Stimulated activated CD8-positive, alpha-beta memory T cell treated with anti-CD3 and anti-CD28 coated beads, Interleukin-7, amount 100 ng/mL, for 24 hours (primary cell): ENCODE measurements around the gene ASPM.
"Not testable (repeated sequence)": the region's sequence is repeated elsewhere in the genome, so short reads cannot be mapped to it uniquely, and the experiment has no call there.

Experiments used
- DNase-seq: peaks from one replicate; pipeline ENCODE4 v3.0.0-alpha.2; 2020; ENCODE audit warnings: low read depth

The ASPM gene

GRCh38 chr1:197145446-197146024 is 934 bp downstream of the ASPM start:
- DNase-seq = no peak

GRCh38 chr1:197144570-197145325 is 1.7 kb downstream of the ASPM start:
- no peak for DNase-seq

- DNase-seq = no peak
Measured at GRCh38 chr1:197143276-197143675, 3.2 kb downstream of the ASPM start.

- no peak for DNase-seq
Measured at GRCh38 chr1:197141575-197141974, 4.9 kb downstream of the ASPM start.

GRCh38 chr1:197140121-197140520 is 6.3 kb downstream of the ASPM start:
- DNase-seq = no peak

GRCh38 chr1:197139169-197139568 is 7.3 kb downstream of the ASPM start:
- no peak for DNase-seq

GRCh38 chr1:197137322-197137721 is 9.1 kb downstream of the ASPM start:
- no peak for DNase-seq

- DNase-seq = no peak
Measured at GRCh38 chr1:197130677-197131304, 15.7 kb downstream of the ASPM start.

GRCh38 chr1:197129698-197130097 is 16.8 kb downstream of the ASPM start:
- no peak for DNase-seq

GRCh38 chr1:197127246-197127912 is 19.1 kb downstream of the ASPM start:
- DNase-seq = no peak

- no peak for DNase-seq
Measured at GRCh38 chr1:197126691-197127090, 19.8 kb downstream of the ASPM start.

GRCh38 chr1:197124376-197124775 is 22.1 kb downstream of the ASPM start:
- DNase-seq = no peak

- DNase-seq = no peak
Measured at GRCh38 chr1:197116156-197116555, 30.3 kb downstream of the ASPM start.

- no peak for DNase-seq
Measured at GRCh38 chr1:197106869-197107268, 39.6 kb downstream of the ASPM start.

GRCh38 chr1:197103300-197103699 is 43.2 kb downstream of the ASPM start:
- no peak for DNase-seq

GRCh38 chr1:197101978-197102377 is 44.5 kb downstream of the ASPM start:
- DNase-seq = no peak

GRCh38 chr1:197100677-197101076 is 45.8 kb downstream of the ASPM start:
- no peak for DNase-seq

- no peak for DNase-seq
Measured at GRCh38 chr1:197099444-197099843, 47.0 kb downstream of the ASPM start.

GRCh38 chr1:197096971-197097370 is 49.5 kb downstream of the ASPM start:
- not testable (repeated sequence) for DNase-seq

GRCh38 chr1:197096137-197096536 is 50.3 kb downstream of the ASPM start:
- DNase-seq = no peak

GRCh38 chr1:197093226-197093885 is 53.1 kb downstream of the ASPM start:
- no peak for DNase-seq

- DNase-seq = no peak
Measured at GRCh38 chr1:197092491-197093023, 53.9 kb downstream of the ASPM start.
